GM21576 (cell line): Measurements from ENCODE around the gene RNF169.
A peak's percentile ranks its signal among the peaks of the same experiment; 100 is the strongest.

ENCODE experiments used
- ATAC-seq: cut with Tn5 transposase; IDR thresholded peaks from one replicate; pipeline ENCODE4 v1.9.1; 2021; ENCODE audit warnings: mild to moderate bottlenecking, moderate library complexity; ENCODE audit not compliant: unreplicated experiment

The RNF169 gene

GRCh38 chr11:74748211-74749126 lies at the start of gene RNF169:
RNF169 (plus strand) TSS chr11:74748849; CDS start chr11:74748881, 32 bp downstream.
- peak; percentile 98 for ATAC-seq

GRCh38 chr11:74699615-74700396 lies 48.8 kb upstream of the RNF169 start:
- ATAC-seq = no peak

GRCh38 chr11:74701351-74701750 lies 47.3 kb upstream of the RNF169 start:
- ATAC-seq = no peak

- no peak for ATAC-seq
Measured at GRCh38 chr11:74702383-74703007, 46.2 kb upstream of the RNF169 start.

- no peak for ATAC-seq
Measured at GRCh38 chr11:74703211-74703610, 45.4 kb upstream of the RNF169 start.

- no peak for ATAC-seq
Measured at GRCh38 chr11:74707182-74707581, 41.5 kb upstream of the RNF169 start.

GRCh38 chr11:74707602-74708510 lies 40.8 kb upstream of the RNF169 start:
- no peak for ATAC-seq

- no peak for ATAC-seq
Measured at GRCh38 chr11:74709175-74709574, 39.5 kb upstream of the RNF169 start.

- ATAC-seq = no peak
Measured at GRCh38 chr11:74710281-74710938, 38.2 kb upstream of the RNF169 start.

GRCh38 chr11:74713686-74714085 lies 35.0 kb upstream of the RNF169 start:
- no peak for ATAC-seq

GRCh38 chr11:74714904-74715303 lies 33.7 kb upstream of the RNF169 start:
- ATAC-seq = no peak

- ATAC-seq = no peak
Measured at GRCh38 chr11:74717221-74717969, 31.3 kb upstream of the RNF169 start.

GRCh38 chr11:74719011-74719410 lies 29.6 kb upstream of the RNF169 start:
- ATAC-seq = no peak

GRCh38 chr11:74720596-74721478 lies 27.8 kb upstream of the RNF169 start:
- ATAC-seq = no peak

- no peak for ATAC-seq
Measured at GRCh38 chr11:74721479-74721835, 27.2 kb upstream of the RNF169 start.

GRCh38 chr11:74723511-74723910 lies 25.1 kb upstream of the RNF169 start:
- no peak for ATAC-seq

- no peak for ATAC-seq
Measured at GRCh38 chr11:74725701-74726100, 22.9 kb upstream of the RNF169 start.

- ATAC-seq = peak; percentile 66
Measured at GRCh38 chr11:74726547-74727182, 22.0 kb upstream of the RNF169 start.
